Activated T-cell treated with anti-CD3 and anti-CD28 coated beads, Interleukin-2, amount 50 U/mL, for 24 hours (primary cell): ENCODE results near the gene SSNA1.

ENCODE experiments used
- DNase-seq: peaks from one replicate; pipeline ENCODE4 v3.0.0-alpha.2; 2020
- H3K27ac Mint-ChIP-seq: 2 replicates; pipeline ENCODE4 v1.8.0; 2020; ENCODE audit warnings: mild to moderate bottlenecking, mixed read lengths
- H3K27me3 Mint-ChIP-seq: 2 replicates; pipeline ENCODE4 v1.8.0; 2020; ENCODE audit warnings: mixed read lengths
- H3K36me3 Mint-ChIP-seq: 2 replicates; pipeline ENCODE4 v1.8.0; 2020; ENCODE audit warnings: low read depth, mixed read lengths
- H3K4me1 Mint-ChIP-seq: 2 replicates; pipeline ENCODE4 v1.8.0; 2020; ENCODE audit warnings: low read depth, mixed read lengths
- H3K4me3 Mint-ChIP-seq: 2 replicates; pipeline ENCODE4 v1.8.0; 2020; ENCODE audit warnings: mild to moderate bottlenecking, moderate library complexity, mixed read lengths
- H3K9me3 Mint-ChIP-seq: 2 replicates; pipeline ENCODE4 v1.8.0; 2020; ENCODE audit warnings: mixed read lengths

SSNA1 gene

DNA sequence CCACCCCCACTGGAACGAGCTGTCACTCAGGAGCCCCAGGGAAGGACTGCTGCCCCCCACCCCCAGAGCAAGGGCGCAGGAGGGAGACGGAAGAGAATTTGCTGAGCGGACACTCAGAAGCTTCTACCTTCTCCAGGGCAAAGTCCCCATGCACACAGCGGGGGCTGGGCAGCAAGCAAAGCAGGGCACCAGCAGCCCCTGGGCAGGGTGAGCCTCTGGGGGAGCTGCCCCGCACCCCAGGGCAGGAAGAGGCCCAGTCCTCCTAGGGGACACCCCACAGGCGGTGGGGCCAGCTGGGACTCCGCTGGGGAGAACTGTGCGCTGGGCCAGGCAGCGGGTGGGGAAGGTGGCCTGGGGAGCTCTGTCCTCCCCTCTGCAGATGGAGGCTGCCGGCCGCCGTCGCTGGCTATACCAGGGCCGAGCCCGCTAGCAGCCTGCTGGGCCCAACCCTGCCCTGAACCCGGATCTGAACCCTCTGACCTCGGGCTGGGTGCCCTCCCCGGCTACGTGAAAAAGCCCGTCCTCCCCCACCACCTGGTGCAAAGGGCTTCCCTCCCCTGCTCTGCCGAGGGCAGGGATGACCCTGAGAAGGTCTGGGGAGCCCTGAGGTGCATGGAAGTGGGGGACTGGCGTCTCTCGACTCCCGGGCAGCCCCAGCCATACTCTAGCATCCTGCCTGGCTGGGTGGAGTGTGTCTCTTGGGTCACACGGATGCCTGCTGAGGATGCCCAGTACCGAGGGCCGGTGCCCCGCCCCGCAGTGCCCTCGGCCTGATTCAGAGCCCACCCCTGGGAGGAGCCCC lies 41.6 kb downstream of the SSNA1 start:
- Mint-ChIP-seq H3K36me3 (no peaks in the 10 kb centered on the region), H3K9me3 (no peaks in the 10 kb centered on the region), H3K27me3 (peaks cover 21% of the 10 kb centered on the region), H3K4me3 (no peak overlapping the region), H3K4me1 (peaks cover 4% of the 10 kb centered on the region), H3K27ac (no peak overlapping the region)
- no peak for DNase-seq

GRCh38 chr9:137230705-137231371 lies 42.4 kb downstream of the SSNA1 start, which contains the start of gene SLC34A3:
Gene SLC34A3, plus strand, starts transcription at chr9:137230901. Its CDS starts 802 bp downstream, at chr9:137231703.
- Mint-ChIP-seq H3K27me3 (peaks cover 24% of the 10 kb centered on the region), H3K36me3 (no peaks in the 10 kb centered on the region), H3K4me1 (peaks cover 2% of the 10 kb centered on the region), H3K27ac (no peak within 1 kb of the TSS), H3K4me3 (no peak within 1 kb of the TSS), H3K9me3 (no peaks in the 10 kb centered on the region)
- DNase-seq: no peak

DNA sequence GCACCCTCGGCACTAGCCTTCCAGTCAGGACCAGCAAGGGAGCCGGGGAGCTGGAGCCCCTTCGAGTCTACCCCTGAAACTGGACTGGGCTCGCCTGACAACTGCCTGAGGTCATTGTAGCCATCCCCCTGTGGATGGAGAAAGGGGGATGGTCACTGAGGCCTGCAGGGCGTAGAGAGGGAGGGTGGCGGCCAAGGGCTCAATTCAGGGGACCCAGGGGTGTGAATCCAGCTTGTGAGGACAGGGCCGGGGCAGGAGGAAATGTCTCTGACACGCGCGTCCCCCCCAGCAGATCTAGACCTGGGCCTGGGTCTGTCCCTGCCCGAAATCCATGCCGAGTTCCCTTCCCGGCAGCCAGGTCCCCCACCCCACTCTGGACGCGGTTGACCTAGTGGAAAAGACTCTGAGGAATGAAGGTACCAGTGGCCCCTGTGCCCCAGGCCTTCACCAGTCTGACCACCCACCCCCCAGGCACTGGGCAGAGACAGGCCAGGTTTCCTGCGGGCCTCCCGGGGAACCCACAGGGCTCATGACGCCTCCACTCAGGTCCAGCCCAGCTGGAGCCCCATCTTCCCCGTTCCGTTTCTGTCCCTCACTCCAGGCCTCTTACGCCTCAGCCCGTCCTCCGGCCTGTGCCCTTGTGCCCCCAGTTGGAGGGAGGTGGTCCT lies 43.0 kb downstream of the SSNA1 start:
- Mint-ChIP-seq H3K4me3 (no peak overlapping the region), H3K27me3 (peaks cover 24% of the 10 kb centered on the region), H3K27ac (no peak overlapping the region), H3K9me3 (no peaks in the 10 kb centered on the region), H3K36me3 (no peaks in the 10 kb centered on the region), H3K4me1 (peaks cover 4% of the 10 kb centered on the region)
- DNase-seq: no peak

DNA sequence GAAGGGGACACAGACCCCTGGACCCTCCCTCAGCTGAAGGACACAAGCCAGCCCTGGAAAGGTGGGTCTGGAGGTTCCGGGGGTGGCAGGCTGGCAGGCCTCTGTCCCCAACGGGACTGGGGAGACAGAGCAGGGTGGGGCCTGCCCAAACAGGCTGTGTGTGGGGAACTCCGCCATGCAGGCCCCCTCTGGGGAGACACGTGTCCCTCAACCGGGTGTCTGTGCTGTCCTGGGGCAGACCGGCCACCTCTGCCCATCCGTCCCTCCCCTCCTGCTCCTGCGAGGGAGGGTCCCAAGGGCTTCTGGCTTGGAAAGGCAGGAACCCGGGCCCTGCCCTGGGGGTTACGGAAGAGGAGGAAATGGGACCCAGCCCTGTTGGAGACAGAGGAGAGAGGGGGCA lies 43.6 kb downstream of the SSNA1 start:
- Mint-ChIP-seq H3K27ac (no peak overlapping the region), H3K27me3 (peaks cover 24% of the 10 kb centered on the region), H3K4me1 (peaks cover 7% of the 10 kb centered on the region), H3K9me3 (no peaks in the 10 kb centered on the region), H3K36me3 (no peaks in the 10 kb centered on the region), H3K4me3 (no peak overlapping the region)
- DNase-seq: no peak

GRCh38 chr9:137232510-137232909 lies 44.0 kb downstream of the SSNA1 start:
- no peak overlapping the region for H3K27ac Mint-ChIP-seq
- H3K4me1 Mint-ChIP-seq: peaks cover 9% of the 10 kb centered on the region

GRCh38 chr9:137233143-137233980 lies 44.9 kb downstream of the SSNA1 start:
- H3K27ac Mint-ChIP-seq: no peak overlapping the region
- no peaks in the 10 kb centered on the region for H3K36me3 Mint-ChIP-seq
- H3K4me3 Mint-ChIP-seq: no peak overlapping the region
- peaks cover 9% of the 10 kb centered on the region for H3K4me1 Mint-ChIP-seq
- no peak for DNase-seq
- peaks cover 20% of the 10 kb centered on the region for H3K27me3 Mint-ChIP-seq
- no peaks in the 10 kb centered on the region for H3K9me3 Mint-ChIP-seq

More at GRCh38 chr9:137232510-137232909, 44.0 kb downstream of the SSNA1 start:
- H3K27me3 Mint-ChIP-seq: peaks cover 22% of the 10 kb centered on the region
- no peaks in the 10 kb centered on the region for H3K36me3 Mint-ChIP-seq
- no peak overlapping the region for H3K4me3 Mint-ChIP-seq
- DNase-seq: no peak
- no peaks in the 10 kb centered on the region for H3K9me3 Mint-ChIP-seq

GRCh38 chr9:137234055-137234697 lies 45.7 kb downstream of the SSNA1 start:
- Mint-ChIP-seq H3K9me3 (no peaks in the 10 kb centered on the region), H3K27ac (no peak overlapping the region), H3K27me3 (peaks cover 14% of the 10 kb centered on the region), H3K4me1 (peaks cover 15% of the 10 kb centered on the region), H3K36me3 (peaks cover 6% of the 10 kb centered on the region), H3K4me3 (no peak overlapping the region)
- DNase-seq: no peak

DNA sequence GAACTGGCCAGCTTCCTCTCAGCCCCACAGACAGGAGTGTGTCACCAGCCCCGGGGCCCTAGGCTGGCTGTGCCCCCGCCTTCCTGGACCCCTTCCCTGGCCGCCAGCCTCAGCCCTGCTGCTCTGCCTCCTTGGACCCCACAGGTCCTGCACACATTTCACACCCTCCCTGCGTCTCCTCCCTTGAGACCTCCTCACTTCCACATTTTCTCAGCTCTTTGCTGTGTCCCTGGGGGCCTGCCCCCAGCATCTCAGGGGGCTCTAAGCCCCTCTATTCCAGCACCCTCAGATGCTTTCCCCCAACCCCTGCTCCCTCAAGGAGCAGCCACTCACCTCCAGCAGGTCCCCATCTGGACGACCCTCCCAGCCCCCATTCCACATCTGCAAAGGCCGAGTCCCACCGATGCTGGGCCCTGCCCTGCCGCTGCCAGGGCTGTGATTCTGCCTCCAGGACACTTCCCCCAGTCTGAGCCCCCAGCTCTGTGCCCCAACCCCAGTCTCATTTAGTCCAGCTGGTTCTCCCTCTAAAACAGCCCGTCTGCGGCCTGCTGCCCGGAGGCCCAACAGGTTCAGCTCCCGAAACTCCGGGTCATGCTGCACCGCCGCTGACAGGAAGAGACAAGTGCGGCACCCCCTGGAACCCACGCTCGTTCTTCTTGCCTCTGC lies 46.4 kb downstream of the SSNA1 start:
- peaks cover 6% of the 10 kb centered on the region for H3K36me3 Mint-ChIP-seq
- no peak overlapping the region for H3K4me3 Mint-ChIP-seq
- DNase-seq: no peak
- H3K9me3 Mint-ChIP-seq: no peaks in the 10 kb centered on the region
- H3K27me3 Mint-ChIP-seq: peaks cover 9% of the 10 kb centered on the region
- H3K4me1 Mint-ChIP-seq: peaks cover 20% of the 10 kb centered on the region
- no peak overlapping the region for H3K27ac Mint-ChIP-seq

- Mint-ChIP-seq H3K4me1 (peaks cover 20% of the 10 kb centered on the region), H3K4me3 (no peak overlapping the region), H3K36me3 (peaks cover 6% of the 10 kb centered on the region), H3K27ac (no peak overlapping the region), H3K9me3 (no peaks in the 10 kb centered on the region), H3K27me3 (peaks cover 9% of the 10 kb centered on the region)
- no peak for DNase-seq
Observed at GRCh38 chr9:137235424-137236237, 47.2 kb downstream of the SSNA1 start.

- peaks cover 22% of the 10 kb centered on the region for H3K4me1 Mint-ChIP-seq
- H3K4me3 Mint-ChIP-seq: no peak overlapping the region
- peaks cover 9% of the 10 kb centered on the region for H3K36me3 Mint-ChIP-seq
- peak overlapping the region; percentile 11 for H3K27ac Mint-ChIP-seq
- peaks cover 12% of the 10 kb centered on the region for H3K27me3 Mint-ChIP-seq
- H3K9me3 Mint-ChIP-seq: no peaks in the 10 kb centered on the region
- DNase-seq: peak; percentile 95
Observed at GRCh38 chr9:137236238-137236935, 47.9 kb downstream of the SSNA1 start.

- Mint-ChIP-seq H3K27ac (peak overlapping the region; percentile 11), H3K36me3 (peaks cover 12% of the 10 kb centered on the region), H3K9me3 (no peaks in the 10 kb centered on the region), H3K27me3 (peaks cover 9% of the 10 kb centered on the region), H3K4me3 (no peak overlapping the region), H3K4me1 (peaks cover 23% of the 10 kb centered on the region)
- DNase-seq: no peak
Observed at GRCh38 chr9:137236936-137237421, 48.5 kb downstream of the SSNA1 start.
